Neural progenitor cell (in vitro differentiated cells): ENCODE results near the gene GRIFIN. TPM values are rescaled to one million over a fixed set of nuclear protein-coding genes. Genes with fewer than 3 reads are reported as not detected.

Source experiments
- DNase-seq: peaks from one replicate; pipeline ENCODE4 v3.0.0-alpha.2; 2016; ENCODE audit warnings: low spot score
- H2AFZ ChIP-seq: fragments of 200-600 bp; sonication (generic); replicated peaks from 2 replicates; pipeline ENCODE4 v1.6.1; 2016; ENCODE audit warnings: antibody characterized with exemption
- H3F3A ChIP-seq: fragments of 200-600 bp; sonication (generic); 2 replicates; pipeline ENCODE4 v1.6.1; 2016; ENCODE audit warnings: antibody characterized with exemption, low read depth
- H3K27ac ChIP-seq: fragments of 200-600 bp; sonication (generic); 2 replicates; pipeline ENCODE4 v1.5.1; 2016; ENCODE audit warnings: mild to moderate bottlenecking
- H3K27me3 ChIP-seq: fragments of 200-600 bp; sonication (generic); 2 replicates; pipeline ENCODE4 v1.6.1; 2016; ENCODE audit warnings: mild to moderate bottlenecking, moderate library complexity
- H3K36me3 ChIP-seq: fragments of 200-600 bp; sonication (generic); 2 replicates; pipeline ENCODE4 v1.5.1; 2016
- H3K4me1 ChIP-seq: fragments of 200-600 bp; sonication (generic); 2 replicates; pipeline ENCODE4 v1.6.1; 2016; ENCODE audit warnings: mixed run types
- H3K4me2 ChIP-seq: fragments of 200-600 bp; sonication (generic); 2 replicates; pipeline ENCODE4 v1.6.1; 2016
- H3K4me3 ChIP-seq: fragments of 200-600 bp; sonication (generic); 2 replicates; pipeline ENCODE4 v1.5.1; 2016
- H3K79me2 ChIP-seq: fragments of 200-600 bp; sonication (generic); 2 replicates; pipeline ENCODE4 v1.6.1; 2016; ENCODE audit warnings: low read depth
- H3K9ac ChIP-seq: fragments of 200-600 bp; sonication (generic); 2 replicates; pipeline ENCODE4 v1.6.1; 2016
- H3K9me3 ChIP-seq: fragments of 200-600 bp; sonication (generic); 2 replicates; pipeline ENCODE4 v1.5.1; 2016; ENCODE audit warnings: low read depth
- H4K20me1 ChIP-seq: fragments of 200-600 bp; sonication (generic); 2 replicates; pipeline ENCODE4 v1.6.1; 2016; ENCODE audit warnings: low read depth
- H3K27ac Mint-ChIP-seq: 3 replicates; pipeline ENCODE4 v1.8.0; 2021; ENCODE audit warnings: mixed read lengths
- H3K27me3 Mint-ChIP-seq: 2 replicates; pipeline ENCODE4 v1.8.0; 2022; ENCODE audit warnings: low read depth, mild to moderate bottlenecking, inconsistent platforms, moderate library complexity, mixed read lengths; ENCODE audit not compliant: insufficient read depth
- H3K36me3 Mint-ChIP-seq: 3 replicates; pipeline ENCODE4 v1.8.0; 2021; ENCODE audit warnings: mixed read lengths
- H3K4me1 Mint-ChIP-seq: 3 replicates; pipeline ENCODE4 v1.8.0; 2021; ENCODE audit warnings: mixed read lengths
- H3K4me3 Mint-ChIP-seq: 3 replicates; pipeline ENCODE4 v1.8.0; 2021; ENCODE audit warnings: mild to moderate bottlenecking, moderate library complexity, mixed read lengths
- H3K9me3 Mint-ChIP-seq: 3 replicates; pipeline ENCODE4 v1.8.0; 2020; ENCODE audit warnings: mixed read lengths
- EZH2 ChIP-seq: fragments of 200-600 bp; sonication (generic); IDR thresholded peaks from 2 replicates; pipeline ENCODE4 v1.6.1; 2017; ENCODE audit warnings: antibody characterized with exemption, mild to moderate bottlenecking, moderate library complexity
- EZH2phosphoT487 ChIP-seq: fragments of 200-600 bp; sonication (generic); IDR thresholded peaks from 2 replicates; pipeline ENCODE4 v1.6.1; 2017; ENCODE audit warnings: antibody characterized with exemption
- total RNA-seq: library from RNA; depleted of rRNA; stranded (reverse); fragments of >200 nt; gene quantifications from 2 replicates; pipeline ENCODE4 v1.2.3, GENCODE V29; 2015; ENCODE audit warnings: low replicate concordance
- TF ChIP-seq, protein P1 (sequence below): fragments of 200-600 bp; sonication (generic); IDR thresholded peaks from 2 replicates; pipeline ENCODE4 v1.5.1; 2017; ENCODE audit warnings: antibody characterized with exemption, mild to moderate bottlenecking

GRIFIN gene
- total RNA-seq, 1 donor from 2014 or later = not detected

DNA sequence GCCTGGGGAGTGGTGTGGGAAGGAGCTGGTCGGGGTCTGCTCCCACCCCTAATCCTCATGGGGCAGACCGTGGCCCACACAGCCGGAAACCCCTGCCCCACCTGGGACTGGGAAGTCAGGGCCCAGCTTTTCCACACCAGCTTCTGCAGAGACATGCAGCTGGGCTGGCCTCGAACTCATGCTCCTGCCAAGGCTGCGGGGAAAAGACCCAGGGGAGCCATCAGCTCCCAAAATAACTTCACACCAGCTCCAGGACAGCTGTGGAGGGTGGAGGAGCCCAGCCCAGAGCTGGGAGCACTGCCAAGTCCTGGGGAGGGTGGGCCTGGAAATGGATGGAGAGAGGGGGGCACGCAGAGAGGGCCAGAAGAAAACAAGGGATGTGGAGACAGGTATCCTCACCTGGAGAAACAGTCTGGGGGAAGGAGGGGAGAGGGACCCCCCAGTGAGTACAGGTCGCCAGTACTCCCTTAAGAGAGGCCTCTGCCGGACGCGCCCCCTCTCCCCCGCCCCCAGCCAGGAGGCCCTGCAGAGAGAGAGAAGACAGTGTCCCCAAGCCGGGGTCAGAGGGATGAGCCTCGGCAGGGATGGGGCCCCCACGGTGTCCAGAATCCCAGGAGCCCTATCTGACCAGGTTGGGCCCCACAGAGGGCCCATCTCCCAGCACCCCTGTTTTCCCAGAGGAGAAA is 11.5 kb upstream of the GRIFIN start:
- H3K27ac ChIP-seq = no peak overlapping the region
- Mint-ChIP-seq H3K4me1 (peaks cover 20% of the 10 kb centered on the region), H3K4me3 (no peak overlapping the region), H3K27me3 (peaks cover 16% of the 10 kb centered on the region), H3K27ac (no peak overlapping the region), H3K9me3 (peaks cover 7% of the 10 kb centered on the region), H3K36me3 (no peaks in the 10 kb centered on the region)
- H4K20me1 ChIP-seq = no peaks in the 10 kb centered on the region
- H3K9me3 ChIP-seq = no peaks in the 10 kb centered on the region
- H2AFZ ChIP-seq = no peak overlapping the region
- no peaks in the 10 kb centered on the region for H3K27me3 ChIP-seq
- no peak overlapping the region for H3K4me2 ChIP-seq
- no peak for DNase-seq
- H3K9ac ChIP-seq = no peak overlapping the region
- no peaks in the 10 kb centered on the region for H3K4me1 ChIP-seq
- no peaks in the 10 kb centered on the region for H3K36me3 ChIP-seq
- TF ChIP-seq EZH2phosphoT487 (no peak), EZH2 (no peak)
- TF ChIP-seq, protein P1, sequence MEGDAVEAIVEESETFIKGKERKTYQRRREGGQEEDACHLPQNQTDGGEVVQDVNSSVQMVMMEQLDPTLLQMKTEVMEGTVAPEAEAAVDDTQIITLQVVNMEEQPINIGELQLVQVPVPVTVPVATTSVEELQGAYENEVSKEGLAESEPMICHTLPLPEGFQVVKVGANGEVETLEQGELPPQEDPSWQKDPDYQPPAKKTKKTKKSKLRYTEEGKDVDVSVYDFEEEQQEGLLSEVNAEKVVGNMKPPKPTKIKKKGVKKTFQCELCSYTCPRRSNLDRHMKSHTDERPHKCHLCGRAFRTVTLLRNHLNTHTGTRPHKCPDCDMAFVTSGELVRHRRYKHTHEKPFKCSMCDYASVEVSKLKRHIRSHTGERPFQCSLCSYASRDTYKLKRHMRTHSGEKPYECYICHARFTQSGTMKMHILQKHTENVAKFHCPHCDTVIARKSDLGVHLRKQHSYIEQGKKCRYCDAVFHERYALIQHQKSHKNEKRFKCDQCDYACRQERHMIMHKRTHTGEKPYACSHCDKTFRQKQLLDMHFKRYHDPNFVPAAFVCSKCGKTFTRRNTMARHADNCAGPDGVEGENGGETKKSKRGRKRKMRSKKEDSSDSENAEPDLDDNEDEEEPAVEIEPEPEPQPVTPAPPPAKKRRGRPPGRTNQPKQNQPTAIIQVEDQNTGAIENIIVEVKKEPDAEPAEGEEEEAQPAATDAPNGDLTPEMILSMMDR = no peak
- H3K4me3 ChIP-seq = no peak overlapping the region
- H3K79me2 ChIP-seq = no peaks in the 10 kb centered on the region
- H3F3A ChIP-seq = peaks cover 4% of the 10 kb centered on the region

DNA sequence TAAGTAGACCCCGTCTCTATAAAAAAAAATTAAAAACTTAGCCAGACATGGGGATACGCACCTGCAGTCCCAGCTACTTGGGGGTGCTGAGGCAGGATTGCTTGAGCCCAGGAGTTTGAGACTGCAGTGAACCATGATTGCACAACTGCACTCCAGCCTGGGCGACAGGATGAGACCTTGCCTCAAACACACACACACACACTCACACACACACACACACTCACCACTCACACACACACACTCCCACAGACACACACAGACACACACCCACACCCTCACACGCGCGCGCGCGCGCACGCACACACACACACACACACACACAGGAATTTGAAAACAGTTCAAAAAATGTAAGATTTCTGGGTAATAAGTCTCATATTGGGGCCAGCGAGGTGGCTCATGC is 8.7 kb upstream of the GRIFIN start:
- Mint-ChIP-seq H3K36me3 (no peaks in the 10 kb centered on the region), H3K27ac (peak overlapping the region; percentile 74)

DNA sequence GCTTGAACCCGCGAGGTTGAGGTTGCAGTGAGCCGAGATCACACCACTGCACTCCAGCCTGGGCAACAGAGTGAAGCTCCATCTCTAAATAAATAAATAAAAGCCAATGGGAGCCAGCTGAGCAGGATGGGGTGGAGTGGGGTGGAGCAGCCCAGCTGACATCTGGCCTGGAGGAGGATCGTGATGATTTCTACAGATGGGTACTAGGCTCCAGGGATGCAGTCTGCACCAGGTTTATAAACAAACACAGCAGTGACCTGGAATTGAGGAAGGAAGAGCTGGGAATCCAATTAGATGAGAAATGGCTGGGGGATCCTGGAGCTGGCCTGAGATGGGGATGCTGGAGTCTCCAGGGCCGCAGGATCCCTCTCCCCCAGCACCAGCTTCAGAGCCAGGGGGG is 7.3 kb upstream of the GRIFIN start:
- Histone ChIP-seq H3K79me2 (no peaks in the 10 kb centered on the region), H3K4me3 (no peak overlapping the region), H3K9me3 (no peaks in the 10 kb centered on the region), H3F3A (peaks cover 4% of the 10 kb centered on the region), H3K27ac (no peak overlapping the region), H4K20me1 (no peaks in the 10 kb centered on the region), H3K27me3 (no peaks in the 10 kb centered on the region), H2AFZ (no peak overlapping the region), H3K4me1 (peaks cover under 1% of the 10 kb centered on the region), H3K4me2 (no peak overlapping the region), H3K9ac (no peak overlapping the region), H3K36me3 (no peaks in the 10 kb centered on the region)
- H3K27me3 Mint-ChIP-seq = peaks cover 15% of the 10 kb centered on the region
- H3K27ac Mint-ChIP-seq = no peak overlapping the region
- no peak for DNase-seq
- TF ChIP-seq EZH2 = no peak
- TF ChIP-seq, protein P1 = no peak
- TF ChIP-seq EZH2phosphoT487 = no peak
- H3K9me3 Mint-ChIP-seq = peaks cover 5% of the 10 kb centered on the region
- H3K4me3 Mint-ChIP-seq = no peak overlapping the region
- H3K36me3 Mint-ChIP-seq = no peaks in the 10 kb centered on the region
- H3K4me1 Mint-ChIP-seq = peaks cover 25% of the 10 kb centered on the region

More for the DNA sequence above, 8.7 kb upstream of the GRIFIN start:
- Mint-ChIP-seq H3K4me3 (no peak overlapping the region), H3K4me1 (peaks cover 27% of the 10 kb centered on the region), H3K9me3 (peaks cover 5% of the 10 kb centered on the region), H3K27me3 (peaks cover 13% of the 10 kb centered on the region)
- Histone ChIP-seq H3K9ac (no peak overlapping the region), H3K9me3 (no peaks in the 10 kb centered on the region), H3K4me2 (no peak overlapping the region), H3K36me3 (no peaks in the 10 kb centered on the region), H3K79me2 (no peaks in the 10 kb centered on the region), H3F3A (peaks cover 4% of the 10 kb centered on the region), H3K27me3 (no peaks in the 10 kb centered on the region), H3K4me3 (no peak overlapping the region), H3K4me1 (no peaks in the 10 kb centered on the region), H4K20me1 (no peaks in the 10 kb centered on the region), H2AFZ (no peak overlapping the region), H3K27ac (no peak overlapping the region)
- TF ChIP-seq EZH2phosphoT487 (no peak), EZH2 (no peak)
- TF ChIP-seq, protein P1 = no peak
- DNase-seq = no peak
